Hematopoietic multipotent progenitor cell treated with erythropoietin and hydrocortisone succinate and interleukin-3 and kit ligand, for 8 days (in vitro differentiated cells): ENCODE data around the gene PRKAR1B.
"Not testable (repeated sequence)": the region's sequence is repeated elsewhere in the genome, so short reads cannot be mapped to it uniquely, and the experiment has no call there.

ENCODE experiments used
- DNase-seq: peaks from one replicate; pipeline ENCODE4 v3.0.0-alpha.2; 2015

PRKAR1B gene

DNA sequence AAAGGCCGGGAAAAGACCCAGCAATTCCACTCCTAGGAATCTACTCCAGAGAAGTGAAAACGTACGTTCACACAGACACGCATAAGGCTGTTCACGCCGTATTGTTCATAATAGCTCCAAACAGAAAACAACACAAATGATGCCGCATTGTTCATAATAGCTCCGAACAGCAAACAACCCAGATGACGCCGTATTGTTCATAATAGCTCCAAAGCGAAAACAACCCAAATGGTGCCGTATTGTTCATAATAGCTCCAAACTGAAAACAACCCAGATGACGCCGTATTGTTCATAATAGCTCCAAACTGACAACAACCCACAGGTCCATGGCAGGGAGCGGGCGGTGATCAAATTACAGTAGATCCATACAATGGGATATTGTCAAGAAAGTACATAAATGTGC is 85.8 kb downstream of the PRKAR1B start:
- no peak for DNase-seq

DNA sequence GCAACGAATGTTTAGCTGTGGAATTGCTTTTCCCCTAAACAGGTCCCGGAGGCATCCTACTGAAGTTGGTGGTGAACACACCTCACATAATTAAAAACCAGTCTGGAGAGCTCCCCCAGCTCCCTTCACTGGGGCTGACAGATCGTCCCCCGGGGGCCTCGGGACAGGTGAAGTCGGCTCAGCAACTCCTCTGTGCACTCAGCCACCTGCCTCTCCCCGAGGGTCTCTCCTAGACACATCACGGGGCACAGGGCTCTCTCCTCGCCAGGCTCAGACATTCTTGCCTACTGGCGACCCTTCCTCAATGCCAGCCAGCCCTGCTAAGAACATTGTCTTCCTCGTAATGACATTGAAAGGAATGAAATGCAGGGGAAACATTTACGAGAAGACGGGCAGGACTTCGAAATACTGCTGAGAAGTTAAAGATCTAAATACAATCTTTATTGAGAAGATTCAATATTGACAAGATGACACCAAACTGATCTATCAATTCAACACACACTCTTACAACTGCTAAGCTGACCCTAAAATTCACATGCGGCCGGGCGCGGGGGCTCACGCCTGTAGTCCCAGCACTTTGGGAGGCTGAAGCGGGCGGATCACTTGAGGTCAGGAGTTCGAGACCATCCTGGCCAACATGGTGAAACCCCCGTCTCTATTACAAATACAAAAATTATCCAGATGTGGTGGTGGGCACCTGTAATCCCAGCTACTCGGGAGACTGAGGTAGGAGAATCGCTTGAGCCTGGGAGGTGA is 88.6 kb downstream of the PRKAR1B start:
- DNase-seq = no peak

DNA sequence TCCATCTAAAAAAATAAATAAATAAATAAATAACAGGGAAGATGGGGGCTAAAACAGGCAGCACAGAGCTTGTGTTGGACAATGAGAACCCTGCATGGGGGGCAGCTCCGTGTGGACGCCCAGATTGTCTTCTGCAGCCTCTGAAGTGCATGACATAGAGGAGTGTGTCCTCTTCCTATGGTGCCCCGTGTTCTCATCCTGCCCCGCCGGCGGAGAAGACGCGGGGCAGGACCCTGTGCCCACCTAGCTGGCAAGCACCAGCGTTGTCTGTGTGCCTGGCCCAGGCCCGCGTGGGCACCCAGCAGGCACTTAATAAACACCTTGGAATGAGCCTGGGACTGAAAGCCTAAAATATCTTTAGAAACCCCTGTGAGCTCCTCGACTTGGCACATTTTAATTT is 89.3 kb downstream of the PRKAR1B start:
- DNase-seq = no peak

DNA sequence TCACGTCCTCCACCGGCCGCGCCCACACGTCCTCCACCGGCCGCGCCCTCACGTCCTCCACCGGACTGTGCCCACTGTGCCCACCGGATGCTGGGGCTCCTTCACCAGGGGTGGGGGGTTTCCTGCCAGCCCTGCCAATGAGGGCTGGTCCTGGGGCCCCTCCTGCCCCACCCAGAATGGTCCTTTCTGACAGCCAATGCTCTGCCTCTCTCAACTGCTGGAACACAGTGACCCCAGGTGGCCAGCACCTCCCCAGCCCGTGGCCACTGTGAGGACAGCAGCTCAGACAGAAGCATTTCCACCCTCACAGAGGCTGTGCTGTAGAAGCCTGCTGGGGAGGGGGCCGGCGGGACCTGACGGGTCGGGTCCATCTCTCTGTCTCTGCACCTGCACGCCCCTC is 90.7 kb downstream of the PRKAR1B start:
- DNase-seq = no peak

DNA sequence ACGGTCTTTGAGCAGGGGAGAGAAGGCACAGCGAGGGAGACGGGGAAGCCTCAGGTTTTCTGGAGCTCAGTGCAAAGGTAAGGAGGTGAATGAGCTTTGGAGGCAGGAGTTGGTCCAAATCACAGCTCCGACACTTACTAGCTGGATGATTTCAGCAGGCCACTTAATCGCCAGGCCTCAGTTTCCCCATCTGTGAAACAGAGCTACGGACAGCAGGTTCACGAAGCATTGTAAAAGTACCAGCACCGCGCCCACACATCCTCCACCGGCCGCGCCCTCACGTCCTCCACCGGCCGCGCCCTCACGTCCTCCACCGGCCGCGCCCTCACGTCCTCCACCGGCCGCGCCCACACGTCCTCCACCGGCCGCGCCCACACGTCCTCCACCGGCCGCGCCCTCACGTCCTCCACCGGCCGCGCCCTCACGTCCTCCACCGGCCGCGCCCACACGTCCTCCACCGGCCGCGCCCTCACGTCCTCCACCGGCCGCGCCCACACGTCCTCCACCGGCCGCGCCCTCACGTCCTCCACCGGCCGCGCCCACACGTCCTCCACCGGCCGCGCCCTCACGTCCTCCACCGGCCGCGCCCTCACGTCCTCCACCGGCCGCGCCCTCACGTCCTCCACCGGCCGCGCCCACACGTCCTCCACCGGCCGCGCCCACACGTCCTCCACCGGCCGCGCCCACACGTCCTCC is 91.2 kb downstream of the PRKAR1B start:
- DNase-seq = not testable (repeated sequence)

DNA sequence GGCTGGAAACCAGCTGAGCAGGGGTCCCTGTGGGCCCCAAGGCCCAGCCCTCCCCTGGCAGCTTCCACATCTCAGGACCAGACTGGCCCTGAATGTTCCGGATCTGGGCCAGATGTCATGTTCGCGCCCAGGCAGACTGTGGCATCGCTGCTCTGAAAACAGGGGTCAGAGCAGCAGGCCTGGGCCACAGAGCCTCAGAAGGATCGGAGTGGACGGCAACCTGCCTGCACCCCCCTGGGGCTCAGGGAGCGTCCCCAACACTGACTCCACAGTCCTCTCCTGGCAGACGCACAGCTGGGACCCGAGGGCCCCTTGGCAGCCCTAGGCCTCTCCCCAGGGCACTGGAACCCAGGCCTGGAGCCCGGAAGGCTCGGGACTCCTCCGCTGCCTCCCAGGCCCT is 91.9 kb downstream of the PRKAR1B start:
- no peak for DNase-seq

DNA sequence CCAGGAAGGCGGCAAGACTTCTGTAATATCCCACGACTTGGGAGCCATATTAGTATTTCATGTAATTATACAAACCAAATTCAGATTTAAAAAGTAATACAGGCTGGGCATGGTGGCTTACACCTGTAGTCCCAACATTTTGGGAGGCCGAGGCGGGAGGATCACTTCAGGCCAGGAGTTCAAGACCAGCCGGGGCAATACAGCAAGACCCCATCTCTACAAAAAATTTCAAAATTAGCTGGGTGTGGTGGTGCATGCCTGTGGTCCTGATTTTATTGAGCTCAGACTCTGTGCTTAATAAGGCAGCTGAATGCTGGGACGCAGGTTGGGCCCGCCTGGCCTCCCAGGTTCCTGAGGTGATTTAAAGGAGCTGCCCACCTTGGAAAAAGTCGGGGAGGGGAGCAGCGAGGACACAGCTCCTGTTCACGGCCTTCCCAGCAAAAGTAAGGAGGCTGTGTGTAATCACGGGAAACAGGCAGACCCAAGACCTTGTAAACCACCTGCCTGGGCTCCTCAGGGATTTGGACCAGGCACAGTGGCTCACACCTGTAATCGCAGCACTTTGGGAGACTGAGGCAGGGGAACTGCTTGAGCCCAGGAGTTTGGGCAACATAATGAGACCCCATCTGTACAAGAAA is 93.6 kb downstream of the PRKAR1B start:
- no peak for DNase-seq

DNA sequence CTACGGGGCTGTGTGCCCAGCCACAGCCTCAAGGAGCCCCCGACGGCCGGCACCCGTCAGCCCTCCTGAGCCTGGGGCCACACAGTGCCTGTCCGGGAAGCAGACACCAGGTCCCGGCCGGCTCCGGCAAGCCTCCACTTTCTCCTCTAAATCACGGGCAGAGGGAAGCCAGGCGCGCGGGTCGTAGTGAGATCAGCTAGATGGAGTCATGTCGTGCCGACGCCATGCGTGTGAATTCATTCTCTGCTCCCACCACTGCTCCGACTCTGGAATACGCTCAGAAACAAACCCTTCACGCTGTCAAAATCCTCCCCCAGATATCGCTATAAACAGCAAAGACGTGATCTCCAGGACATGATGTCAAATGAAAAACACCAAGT is 94.3 kb downstream of the PRKAR1B start:
- DNase-seq = no peak

DNA sequence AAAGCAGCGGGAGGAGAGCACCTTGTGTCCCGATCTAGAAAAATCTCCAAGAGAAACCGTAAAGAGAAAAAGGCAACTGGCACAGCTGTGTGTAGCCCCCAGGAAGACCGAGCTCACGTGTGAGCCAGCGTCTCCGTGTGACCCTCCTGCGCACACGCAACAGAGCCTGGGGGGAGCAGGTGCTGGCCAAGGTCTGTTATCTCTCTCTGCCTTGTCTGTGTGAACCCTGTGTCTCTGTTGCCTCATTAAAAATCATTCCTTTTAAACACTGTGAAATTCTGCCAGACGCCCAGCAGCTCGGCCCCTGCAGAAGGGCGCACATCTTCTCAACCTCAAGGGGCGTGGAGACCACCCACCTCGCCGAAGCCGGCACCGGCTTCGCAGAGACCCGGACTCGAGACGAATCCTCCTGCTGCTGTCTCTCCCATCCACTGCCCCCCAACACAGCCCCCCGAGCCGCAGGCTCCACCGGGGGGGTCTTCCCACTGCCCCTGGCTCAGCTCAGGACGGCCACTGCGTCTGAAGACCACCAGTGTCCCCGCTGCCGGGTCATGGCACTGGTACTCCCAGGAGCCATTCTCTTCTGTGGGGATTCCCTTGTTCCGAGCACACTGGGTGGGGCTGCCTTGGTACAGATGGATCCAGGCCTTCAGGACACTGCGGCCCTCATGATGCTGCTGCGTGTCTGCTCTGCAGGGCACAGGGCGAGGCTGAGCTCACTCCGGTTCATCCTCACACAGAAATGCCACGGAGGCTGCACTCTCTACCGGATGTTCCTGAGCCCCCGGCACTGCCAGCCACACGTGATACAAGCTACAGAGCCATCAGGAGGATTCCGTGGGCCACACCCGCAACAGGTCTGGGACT is 94.9 kb downstream of the PRKAR1B start:
- DNase-seq = no peak

DNA sequence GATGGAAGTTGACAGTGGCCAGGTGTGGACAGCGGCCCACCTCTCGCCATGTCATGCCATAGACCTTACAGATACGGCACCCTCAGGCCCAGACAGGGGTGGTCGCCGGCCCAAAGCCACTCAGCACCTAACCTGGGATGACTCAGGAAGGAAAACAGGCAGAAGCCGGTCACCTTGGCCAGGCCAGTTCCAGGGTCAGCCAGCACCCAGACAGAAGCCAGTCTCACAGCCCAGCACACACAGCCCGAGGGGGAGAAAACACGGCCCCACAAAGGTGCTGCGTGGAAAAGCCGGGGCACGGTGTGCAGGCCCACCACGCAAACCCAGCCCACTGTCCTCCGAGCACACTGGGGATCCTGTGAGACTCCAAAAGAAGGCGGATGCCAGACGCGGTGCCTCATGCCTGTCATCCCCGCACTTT is 95.8 kb downstream of the PRKAR1B start:
- DNase-seq = no peak

DNA sequence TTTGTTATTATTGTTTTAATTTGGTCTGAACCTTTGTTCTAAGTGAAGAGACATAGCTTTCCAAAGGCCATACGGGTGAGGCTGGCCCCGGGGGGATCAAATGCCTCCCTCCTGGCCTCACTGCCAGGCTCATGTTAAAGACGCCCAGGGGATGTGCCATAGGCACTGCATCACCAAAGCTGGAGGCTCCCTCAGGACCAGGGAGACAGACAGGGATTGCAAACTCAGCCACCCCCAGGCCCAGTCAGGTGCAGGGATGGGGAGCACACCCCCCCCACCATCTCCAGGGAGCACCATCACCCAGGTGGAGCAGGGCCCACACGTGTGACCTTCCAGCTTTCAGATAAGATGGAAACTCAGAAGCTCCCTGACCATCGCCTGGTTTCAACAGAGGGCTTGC is 96.5 kb downstream of the PRKAR1B start:
- no peak for DNase-seq

DNA sequence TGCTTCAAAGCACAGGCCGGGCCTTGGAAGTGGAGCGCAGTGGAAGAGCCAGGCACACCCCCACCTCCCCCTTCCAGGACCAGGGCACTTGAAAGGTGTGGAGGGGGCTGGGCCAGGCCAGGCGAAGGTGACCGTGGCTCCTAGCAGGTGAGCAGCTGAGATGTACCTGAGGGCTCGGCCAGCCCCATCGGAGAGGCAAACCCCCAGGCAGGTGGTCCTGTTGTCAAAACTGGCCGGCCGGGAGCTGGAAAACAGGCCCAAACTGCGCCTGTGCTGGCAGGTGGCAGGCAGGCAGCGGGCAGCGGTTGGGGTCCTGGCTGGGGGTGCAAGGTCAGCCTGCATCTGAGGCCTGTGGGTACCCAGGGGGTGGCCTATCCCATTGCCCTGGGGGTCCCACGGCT is 97.0 kb downstream of the PRKAR1B start:
- no peak for DNase-seq

DNA sequence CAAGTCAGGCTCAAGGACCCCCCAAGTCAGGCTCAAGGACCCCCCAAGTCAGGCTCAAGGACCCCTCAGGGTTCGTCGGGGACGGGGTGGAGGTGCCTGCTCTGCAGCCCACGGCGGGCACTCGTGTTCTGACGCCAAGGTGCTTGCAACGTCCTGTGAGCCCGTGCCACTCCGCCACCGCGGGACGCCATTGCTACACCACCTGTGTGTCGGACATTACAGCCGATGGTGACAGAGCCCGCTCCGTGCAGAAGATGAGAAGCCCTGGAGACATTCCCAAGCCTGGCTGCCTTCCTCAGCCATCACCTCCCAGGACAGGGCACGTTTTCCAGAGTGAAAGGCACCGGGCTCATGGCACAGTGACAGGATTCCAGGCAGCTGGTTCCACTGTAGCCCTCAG is 98.3 kb downstream of the PRKAR1B start:
- DNase-seq = no peak

DNA sequence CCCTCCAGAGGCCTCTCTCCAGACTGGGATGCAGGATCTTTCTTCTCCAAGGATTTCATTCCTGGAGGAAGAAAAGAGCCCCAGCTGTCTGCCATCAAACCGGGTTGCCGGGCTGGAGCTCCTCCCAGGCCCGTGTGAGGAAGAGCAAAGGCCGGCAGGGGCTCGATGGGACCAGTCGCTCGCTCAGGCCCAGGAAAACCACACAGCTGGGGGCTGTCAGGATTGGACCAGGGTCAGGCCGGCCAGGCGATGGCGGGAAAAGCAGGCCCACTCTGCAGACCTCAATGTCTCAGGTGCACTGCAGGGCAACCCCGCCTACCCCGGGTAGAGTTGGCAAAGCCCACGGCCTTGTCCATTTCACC is 98.7 kb downstream of the PRKAR1B start:
- DNase-seq = no peak

DNA sequence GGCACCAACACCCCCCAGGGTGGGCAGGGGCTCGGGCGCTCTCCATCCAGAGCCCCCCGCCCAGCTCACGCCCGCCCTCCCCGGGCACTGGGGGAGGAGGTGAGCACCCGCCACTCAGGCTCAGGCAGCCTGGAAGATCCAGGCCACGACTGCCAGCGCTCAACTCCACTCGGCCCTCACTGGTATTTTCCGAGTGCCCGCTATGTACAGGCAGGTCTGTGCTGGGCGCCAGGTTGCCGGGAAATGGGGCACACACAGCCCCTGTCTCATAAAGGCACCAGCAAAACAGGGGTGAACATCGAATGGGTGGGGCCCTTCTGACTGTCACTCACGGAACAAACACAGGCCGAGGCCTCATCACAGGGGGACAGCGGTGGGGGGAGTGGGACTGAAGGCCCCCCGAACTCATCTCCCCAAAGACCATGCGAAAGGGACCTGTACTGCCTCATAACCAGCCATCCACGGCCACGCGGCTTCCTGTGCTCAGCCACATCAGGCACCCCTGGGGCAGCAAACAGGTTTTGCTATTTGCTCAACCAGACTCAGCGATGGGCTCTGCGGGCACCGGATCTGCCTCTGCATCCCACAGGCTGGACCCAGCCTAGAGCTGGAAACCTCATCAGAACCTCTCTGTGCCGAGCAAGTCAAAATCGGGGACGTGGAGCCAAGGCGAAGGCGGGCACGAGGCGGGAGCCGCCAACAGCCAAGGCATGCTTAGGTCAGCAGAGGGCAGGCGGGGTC is 99.2 kb downstream of the PRKAR1B start:
- no peak for DNase-seq

DNA sequence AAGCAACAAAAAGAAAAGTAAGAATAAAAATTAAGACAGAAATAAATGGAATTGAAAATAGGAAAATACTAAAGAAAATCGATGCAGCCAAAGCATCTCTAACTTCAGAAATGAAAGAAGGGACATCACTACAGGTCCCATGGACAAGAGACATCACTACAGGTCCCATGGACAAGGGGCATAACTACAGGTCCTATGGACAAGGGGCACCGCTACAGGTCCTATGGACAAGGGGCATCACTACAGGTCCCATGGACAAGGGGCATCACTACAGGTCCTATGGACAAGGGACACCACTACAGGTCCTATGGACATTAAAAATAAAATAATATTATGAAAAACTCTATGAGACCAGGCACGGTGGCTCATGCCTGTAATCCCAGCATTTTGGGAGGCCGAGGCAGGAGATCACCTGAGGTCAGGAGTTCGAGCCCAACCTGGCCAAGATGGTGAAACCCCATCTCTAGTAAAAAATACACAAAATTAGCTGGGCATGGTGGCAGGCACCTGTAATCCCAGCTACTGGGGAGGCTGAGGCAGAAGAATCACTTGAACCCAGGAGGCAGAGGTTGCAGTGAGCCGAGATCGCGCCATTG is 101.6 kb downstream of the PRKAR1B start:
- DNase-seq = no peak

DNA sequence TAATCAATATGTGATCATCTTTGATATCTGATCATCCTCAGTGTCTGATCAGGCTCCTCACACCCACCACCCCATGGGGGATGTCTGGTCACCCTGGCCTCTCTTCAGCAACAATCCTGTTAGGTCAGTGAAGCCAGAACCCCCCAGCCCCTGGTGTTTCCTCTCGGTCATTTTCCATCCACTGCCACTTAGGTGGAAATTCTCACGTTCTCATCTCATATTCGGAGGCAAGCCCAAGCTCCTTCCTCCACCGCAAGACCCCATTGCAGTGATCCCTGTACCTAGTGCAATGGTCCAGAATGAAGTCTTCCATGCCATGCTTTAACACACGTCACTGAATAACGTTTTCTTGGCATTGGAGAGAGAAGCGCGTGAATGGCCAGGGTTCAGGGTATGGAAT is 103.6 kb downstream of the PRKAR1B start:
- DNase-seq = no peak

DNA sequence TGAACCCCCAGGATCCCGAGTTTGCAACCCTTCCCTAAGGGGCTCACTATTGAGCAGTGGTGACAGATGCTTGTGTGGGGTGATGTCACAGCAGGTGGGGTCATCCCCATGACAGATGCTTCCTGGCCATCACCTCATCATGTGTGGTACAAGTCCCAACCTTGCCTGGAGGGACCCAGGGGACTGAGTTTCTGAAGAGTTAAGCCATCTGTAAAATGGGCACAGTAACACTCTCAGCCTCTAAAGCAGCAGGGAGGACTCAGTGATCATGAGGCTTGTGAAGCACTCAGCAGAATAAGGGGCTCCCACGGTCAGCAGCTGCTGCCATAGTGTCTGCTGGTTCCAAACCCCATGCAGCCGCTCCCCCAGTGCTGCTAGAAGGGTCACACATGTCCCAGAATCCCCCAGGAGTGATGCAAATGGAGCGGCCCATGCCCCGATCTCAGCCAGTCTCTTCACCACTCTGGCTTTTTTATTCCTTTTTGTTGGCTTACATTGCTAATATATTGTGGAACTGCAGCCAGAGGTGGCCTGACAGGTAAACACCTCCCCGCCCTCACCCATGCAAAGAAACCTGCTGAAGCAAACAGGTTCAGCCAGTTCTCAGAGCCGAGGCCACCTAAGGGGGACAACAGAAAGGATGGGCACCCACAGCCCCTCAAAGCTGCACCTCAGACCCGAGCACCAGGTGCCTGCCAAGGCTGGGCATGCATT is 105.4 kb downstream of the PRKAR1B start:
- no peak for DNase-seq

DNA sequence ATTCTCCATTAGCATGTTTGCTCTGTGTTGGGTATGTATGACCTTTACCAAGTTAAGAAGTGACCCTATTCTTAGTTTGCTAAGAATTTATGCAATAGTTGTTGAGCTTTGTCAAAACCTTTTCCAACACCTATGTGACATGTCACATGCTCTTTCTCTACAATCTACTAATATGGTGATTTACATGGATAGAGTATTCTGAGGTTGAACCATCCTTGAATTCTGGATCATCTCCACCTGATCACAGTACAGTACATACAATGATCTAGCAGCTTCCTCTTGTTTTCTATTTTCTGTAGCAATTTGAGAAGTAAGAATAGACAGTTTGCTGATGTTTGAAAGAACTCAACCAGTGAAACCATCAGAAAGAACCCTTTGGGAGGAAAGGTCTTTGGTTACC is 106.2 kb downstream of the PRKAR1B start:
- DNase-seq = no peak

DNA sequence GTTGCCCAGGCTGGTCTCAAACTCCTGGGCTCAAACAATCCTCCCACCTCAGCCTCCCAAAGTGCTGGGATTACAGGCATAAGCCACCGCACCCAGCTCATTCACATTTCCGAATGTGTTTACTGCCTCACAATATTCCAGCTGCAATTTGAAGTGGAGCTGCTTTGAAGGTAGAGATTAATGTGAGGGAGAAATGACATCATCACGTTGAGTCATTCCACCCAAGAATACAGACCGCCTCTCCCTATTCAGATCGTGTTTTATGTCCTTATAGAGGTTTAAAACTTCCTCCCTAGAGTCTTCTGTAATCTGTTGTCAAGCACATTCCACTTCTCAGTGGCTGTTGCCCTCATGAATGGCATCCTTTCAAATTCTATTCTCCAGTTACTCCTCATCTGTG is 107.0 kb downstream of the PRKAR1B start:
- no peak for DNase-seq

DNA sequence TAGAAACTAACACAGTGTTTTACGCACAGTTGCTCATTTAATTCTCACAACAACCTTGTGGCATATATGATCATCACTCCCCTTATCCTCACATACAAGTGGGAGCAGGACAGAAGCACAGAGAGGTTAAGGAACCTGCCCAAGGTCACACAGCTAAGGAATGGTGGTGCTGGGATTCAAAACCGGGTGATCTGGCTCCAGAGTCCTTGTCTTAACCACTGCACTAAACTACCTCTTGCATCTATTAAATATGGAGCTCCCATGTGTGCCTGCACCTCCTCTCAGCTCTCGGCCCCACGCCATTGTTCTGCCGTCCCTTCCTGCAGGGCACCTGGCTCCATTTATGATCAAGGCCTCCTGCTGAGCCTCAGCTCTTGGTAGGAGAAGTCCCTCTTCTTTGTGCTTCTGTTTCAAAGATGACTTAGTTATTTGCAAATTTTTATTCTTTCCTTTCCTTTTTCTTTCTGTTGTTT is 107.7 kb downstream of the PRKAR1B start:
- DNase-seq = no peak
